C4-2B (cell line): Measurements from ENCODE around the gene IFNA17.

ENCODE experiments used
- CTCF ChIP-seq: fragments of 450-650 bp; conservative IDR thresholded peaks from 2 replicates; pipeline ENCODE4 v1.5.1; 2017; ENCODE audit warnings: mild to moderate bottlenecking
- ZFX ChIP-seq: fragments of 450-650 bp; IDR thresholded peaks from 2 replicates; pipeline ENCODE4 v1.6.1; 2017

DNA sequence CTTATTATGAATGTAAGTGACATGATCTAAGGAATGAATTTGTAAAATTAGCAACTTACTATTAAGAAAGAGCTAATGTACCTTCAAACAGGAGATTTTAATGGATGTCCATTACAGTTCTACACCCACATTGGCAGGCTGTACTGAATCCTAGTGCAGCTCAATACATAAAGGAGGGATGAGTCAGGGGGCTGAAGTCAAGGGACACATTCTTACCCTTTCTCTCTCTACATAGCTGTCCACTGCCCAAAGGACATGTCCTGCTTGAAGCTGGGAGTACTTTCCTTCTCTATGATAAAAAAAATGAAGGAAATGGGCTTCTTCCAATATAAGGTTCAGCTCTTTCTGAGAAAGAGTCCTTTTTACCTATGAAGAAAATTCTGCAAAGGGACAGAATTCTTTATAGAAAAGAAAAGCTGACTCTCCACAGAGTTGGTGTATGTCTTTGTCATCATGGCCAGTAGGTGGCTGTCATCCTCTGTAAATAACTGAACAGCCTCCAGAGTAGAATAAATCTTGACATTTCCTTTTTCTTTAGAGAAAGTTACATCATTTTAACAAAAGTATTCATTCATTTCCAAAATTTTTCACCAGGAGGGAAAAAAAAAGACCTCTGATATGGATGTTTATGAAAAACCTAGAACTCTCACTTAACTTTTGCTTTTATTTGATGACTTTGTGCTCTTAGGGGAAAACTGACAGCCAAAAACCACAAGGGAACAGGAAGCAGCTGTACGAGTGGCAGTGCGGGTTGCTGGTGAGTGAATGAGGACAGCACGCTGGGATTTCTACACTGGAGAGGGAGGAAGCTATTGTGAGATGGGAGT is 24.9 kb upstream of the IFNA17 start:
- TF ChIP-seq ZFX: no peak
- peak; percentile 77 for TF ChIP-seq CTCF
